ENCODE measurements around the gene SBF1.

GRCh38 chr22:50441428-50441993, 33.3 kb downstream of the SBF1 start:
- no peak for TF ChIP-seq CTCF (IDR thresholded peaks at IDR 0.05)
- TF ChIP-seq POLR2A (IDR thresholded peaks at IDR 0.05), result no peak
